HG03045 (cell line): ENCODE data around the gene PARD3.

Experiments
- ATAC-seq: cut with Tn5 transposase; IDR thresholded peaks from one replicate; pipeline ENCODE4 v1.9.1; 2021; ENCODE audit warnings: mild to moderate bottlenecking, moderate library complexity; ENCODE audit not compliant: unreplicated experiment

Gene PARD3

GRCh38 chr10:34549953-34550352 is 265.1 kb downstream of the PARD3 start:
- ATAC-seq = no peak

GRCh38 chr10:34549001-34549400 is 266.1 kb downstream of the PARD3 start:
- ATAC-seq = no peak

- ATAC-seq = no peak
Measured at GRCh38 chr10:34548466-34548865, 266.6 kb downstream of the PARD3 start.

GRCh38 chr10:34547695-34548094 is 267.4 kb downstream of the PARD3 start:
- ATAC-seq = no peak

- ATAC-seq = no peak
Measured at GRCh38 chr10:34547291-34547690, 267.8 kb downstream of the PARD3 start.

GRCh38 chr10:34544400-34544799 is 270.7 kb downstream of the PARD3 start:
- ATAC-seq = no peak

- no peak for ATAC-seq
Measured at GRCh38 chr10:34543716-34544115, 271.4 kb downstream of the PARD3 start.

- no peak for ATAC-seq
Measured at GRCh38 chr10:34540492-34540891, 274.6 kb downstream of the PARD3 start.

GRCh38 chr10:34539533-34540315 is 275.4 kb downstream of the PARD3 start:
- ATAC-seq = peak; percentile 43

- ATAC-seq = peak; percentile 41
Measured at GRCh38 chr10:34538281-34538829, 276.7 kb downstream of the PARD3 start.

- ATAC-seq = peak; percentile 84
Measured at GRCh38 chr10:34537629-34538231, 277.4 kb downstream of the PARD3 start.

- ATAC-seq = no peak
Measured at GRCh38 chr10:34535872-34536271, 279.2 kb downstream of the PARD3 start.

- no peak for ATAC-seq
Measured at GRCh38 chr10:34530778-34531177, 284.3 kb downstream of the PARD3 start.

GRCh38 chr10:34528320-34528719 is 286.8 kb downstream of the PARD3 start:
- no peak for ATAC-seq

GRCh38 chr10:34526758-34527730 is 288.1 kb downstream of the PARD3 start:
- ATAC-seq = no peak

GRCh38 chr10:34526186-34526585 is 288.9 kb downstream of the PARD3 start:
- ATAC-seq = no peak

GRCh38 chr10:34524369-34525091 is 290.6 kb downstream of the PARD3 start:
- ATAC-seq = no peak

- no peak for ATAC-seq
Measured at GRCh38 chr10:34523017-34523767, 291.9 kb downstream of the PARD3 start.

GRCh38 chr10:34522546-34522945 is 292.6 kb downstream of the PARD3 start:
- peak; percentile 65 for ATAC-seq

- no peak for ATAC-seq
Measured at GRCh38 chr10:34520510-34520909, 294.6 kb downstream of the PARD3 start.
